Activated CD8-positive, alpha-beta T cell treated with anti-CD3 and anti-CD28 coated beads for 36 hours (primary cell): ENCODE data around the gene COG7. TPM values are rescaled to one million over a fixed set of nuclear protein-coding genes. Genes with fewer than 3 reads are reported as not detected.
A peak's percentile ranks its signal among the peaks of the same experiment; 100 is the strongest.
"Not testable (repeated sequence)": the region's sequence is repeated elsewhere in the genome, so short reads cannot be mapped to it uniquely, and the experiment has no call there.

ENCODE experiments used
- ATAC-seq: fragments of 200-7000 bp; cut with Tn5 transposase; one replicate; pipeline ENCODE4 v1.10.0; 2021; ENCODE audit warnings: mild to moderate bottlenecking, moderate library complexity
- CTCF ChIA-PET: fragments of 350-600 bp; sonication (Branson Sonifier 250); formaldehyde crosslinking; loops from one replicate; lab custom pipeline; 2021; ENCODE audit warnings: antibody characterized with exemption; lab: Charles Lee
- POLR2A ChIA-PET: fragments of 350-600 bp; sonication (Branson Sonifier 250); formaldehyde crosslinking; loops from one replicate; lab custom pipeline; 2021; ENCODE audit warnings: antibody characterized with exemption; lab: Charles Lee
- DNase-seq: peaks from one replicate; pipeline ENCODE4 v3.0.0-alpha.2; 2020
- H3K27ac Mint-ChIP-seq: one replicate; pipeline ENCODE4 v1.8.0; 2021; ENCODE audit warnings: mild to moderate bottlenecking, mixed read lengths
- H3K27me3 Mint-ChIP-seq: one replicate; pipeline ENCODE4 v1.8.0; 2021; ENCODE audit warnings: mixed read lengths
- H3K36me3 Mint-ChIP-seq: one replicate; pipeline ENCODE4 v1.8.0; 2021; ENCODE audit warnings: low read depth, mixed read lengths
- H3K4me1 Mint-ChIP-seq: one replicate; pipeline ENCODE4 v1.8.0; 2021; ENCODE audit warnings: low read depth, mixed read lengths
- H3K4me3 Mint-ChIP-seq: one replicate; pipeline ENCODE4 v1.8.0; 2021; ENCODE audit warnings: mild to moderate bottlenecking, moderate library complexity, mixed read lengths
- H3K9me3 Mint-ChIP-seq: one replicate; pipeline ENCODE4 v1.8.0; 2021; ENCODE audit warnings: mixed read lengths
- CTCF ChIP-seq: fragments of 200-600 bp; IDR thresholded peaks from one replicate; pipeline ENCODE4 v1.8.0; 2022; ENCODE audit warnings: antibody characterized with exemption, mild to moderate bottlenecking
- intact Hi-C: fragments of 100-400 bp; cut with micrococcal nuclease; formaldehyde crosslinking; loops from one replicate; pipeline ENCODE4 v1.10.0; 2022
- total RNA-seq, 2 experiments: library from RNA; stranded (reverse); gene quantifications; one replicate each; pipeline ENCODE4 v1.2.3, GENCODE V29; 2021

Gene COG7
- total RNA-seq, 2 experiments from 2014 or later: 16.4 to 16.7 TPM

- Mint-ChIP-seq H3K9me3 (no peaks in the 10 kb centered on the region), H3K27ac (no peak overlapping the region), H3K4me3 (no peak overlapping the region), H3K27me3 (peaks cover 2% of the 10 kb centered on the region), H3K4me1 (peaks cover 8% of the 10 kb centered on the region), H3K36me3 (no peaks in the 10 kb centered on the region)
- DNase-seq (no peak), ATAC-seq (no peak)
- TF ChIP-seq CTCF: no peak
- POLR2A ChIA-PET: interaction anchor here (0.6 kb wide), 1 partner anchor 157 kb away, joined by 3 read pairs; no protein-coding TSS in a partner anchor
- intact Hi-C loops: no loop called here
- CTCF ChIA-PET: interaction anchor here (1.2 kb wide), 1 partner anchor 12 kb away, joined by 3 read pairs; no protein-coding TSS in a partner anchor
Observed at GRCh38 chr16:23368469-23368868, 84.5 kb downstream of the COG7 start.

DNA sequence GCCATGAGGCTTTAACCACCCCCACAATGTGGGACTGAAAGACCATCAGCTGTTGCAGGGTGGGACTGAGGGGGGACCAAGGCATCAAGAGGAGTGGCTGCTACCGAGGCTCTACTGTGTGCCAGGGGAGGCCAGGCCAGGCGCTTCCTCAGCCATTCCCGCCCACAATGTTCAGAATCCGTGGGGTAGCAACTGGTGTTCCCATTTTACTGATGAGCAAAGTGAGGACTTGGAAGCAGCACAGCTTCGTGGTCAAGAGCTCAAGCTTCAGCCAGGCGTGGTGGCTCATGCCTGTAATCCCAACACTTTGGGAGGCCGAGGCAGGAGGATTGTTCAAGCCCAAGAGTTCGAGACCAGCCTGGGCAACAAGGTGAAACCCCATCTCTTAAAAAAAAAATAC is 85.0 kb downstream of the COG7 start:
- H3K4me1 Mint-ChIP-seq: peaks cover 8% of the 10 kb centered on the region
- no peak overlapping the region for H3K4me3 Mint-ChIP-seq
- intact Hi-C loops: no loop called here
- ChIA-PET POLR2A (interaction anchor here (0.6 kb wide), 1 partner anchor 157 kb away, joined by 3 read pairs; no protein-coding TSS in a partner anchor), CTCF (no interaction called here)
- ATAC-seq (no peak), DNase-seq (no peak)
- no peaks in the 10 kb centered on the region for H3K27me3 Mint-ChIP-seq
- no peak overlapping the region for H3K27ac Mint-ChIP-seq
- H3K9me3 Mint-ChIP-seq: no peaks in the 10 kb centered on the region
- TF ChIP-seq CTCF: no peak
- no peaks in the 10 kb centered on the region for H3K36me3 Mint-ChIP-seq

GRCh38 chr16:23367564-23367963 is 85.4 kb downstream of the COG7 start:
- no peaks in the 10 kb centered on the region for H3K9me3 Mint-ChIP-seq
- H3K4me1 Mint-ChIP-seq: peaks cover 8% of the 10 kb centered on the region
- CTCF ChIA-PET: no interaction called here
- intact Hi-C loops: no loop called here
- ATAC-seq (no peak), DNase-seq (no peak)
- no peaks in the 10 kb centered on the region for H3K27me3 Mint-ChIP-seq
- H3K27ac Mint-ChIP-seq: no peak overlapping the region
- H3K4me3 Mint-ChIP-seq: no peak overlapping the region
- POLR2A ChIA-PET: no interaction called here
- no peaks in the 10 kb centered on the region for H3K36me3 Mint-ChIP-seq
- TF ChIP-seq CTCF: no peak

GRCh38 chr16:23366341-23366740 is 86.6 kb downstream of the COG7 start:
- H3K27ac Mint-ChIP-seq, H3K4me3 Mint-ChIP-seq, H3K4me1 Mint-ChIP-seq, POLR2A ChIA-PET, H3K36me3 Mint-ChIP-seq, ATAC-seq, H3K9me3 Mint-ChIP-seq, DNase-seq, CTCF ChIA-PET, intact Hi-C loops, H3K27me3 Mint-ChIP-seq: not testable (repeated sequence)

- ATAC-seq (peak; percentile 62), DNase-seq (peak; percentile 12)
- Mint-ChIP-seq H3K27ac (peak overlapping the region; percentile 39), H3K9me3 (no peaks in the 10 kb centered on the region), H3K27me3 (no peaks in the 10 kb centered on the region), H3K4me1 (peaks cover 8% of the 10 kb centered on the region), H3K4me3 (no peak overlapping the region), H3K36me3 (no peaks in the 10 kb centered on the region)
- no peak for TF ChIP-seq CTCF
- ChIA-PET POLR2A (no interaction called here), CTCF (no interaction called here)
- intact Hi-C loops: no loop called here
Observed at GRCh38 chr16:23365602-23366240, 87.3 kb downstream of the COG7 start.
